Adrenal gland (tissue), 12 donors: ENCODE measurements around the gene VPS13D. TPM values are rescaled to one million over a fixed set of nuclear protein-coding genes. Genes with fewer than 3 reads are reported as not detected.

ENCODE experiments used
- DNase-seq, 7 donors: peaks; one replicate each; pipeline ENCODE4 v3.0.0-alpha.2; 2019 to 2020
- H3K27ac ChIP-seq, 5 donors: fragments of 200-600 bp; sonication (generic) in 4 of 5; 1 replicate in 3 of 5; 2 replicates in 2 of 5; pipeline versions ENCODE4 v1.5.1 to v1.8.0; 2016 to 2020; ENCODE audit warnings: mild to moderate bottlenecking in 1 of 5
- H3K27me3 ChIP-seq: fragments of 200-600 bp; 2 replicates; pipeline ENCODE4 v1.8.0; 2021
- H3K36me3 ChIP-seq, 2 donors: fragments of 200-600 bp; replicated peaks in 1 of 2; 1 replicate in 1 of 2; 2 replicates in 1 of 2; pipeline versions ENCODE4 v1.5.1 to v1.8.0; 2018 to 2022
- H3K4me1 ChIP-seq, 2 donors: fragments of 200-600 bp; replicated peaks in 1 of 2; 1 replicate in 1 of 2; 2 replicates in 1 of 2; pipeline versions ENCODE4 v1.5.1 to v1.8.0; 2018 to 2021
- H3K4me3 ChIP-seq, 4 donors: fragments of 200-600 bp; sonication (generic) in 3 of 4; one replicate each; pipeline ENCODE4 v1.5.1; 2016 to 2018
- H3K9me3 ChIP-seq, 3 donors: fragments of 200-600 bp; sonication (generic) in 1 of 3; replicated peaks in 1 of 3; 1 replicate in 2 of 3; 2 replicates in 1 of 3; pipeline versions ENCODE4 v1.5.1 to v1.8.0; 2016 to 2021
- CTCF ChIP-seq, 6 experiments: fragments of 450-650 bp in 4 of 6; fragments of 200-600 bp in 2 of 6; sonication (generic) in 1 of 6; IDR thresholded peaks; 1 replicate in 5 of 6; 2 replicates in 1 of 6; pipeline versions ENCODE4 v1.5.1 to v1.8.0; 2016 to 2021; ENCODE audit warnings: antibody characterized with exemption in 6 of 6, mild to moderate bottlenecking in 2 of 6, moderate library complexity in 1 of 6
- POLR2A ChIP-seq, 2 donors: fragments of 450-650 bp; IDR thresholded peaks; one replicate each; pipeline ENCODE4 v1.6.1; 2017; ENCODE audit warnings: antibody characterized with exemption in 2 of 2, mild to moderate bottlenecking in 2 of 2, moderate library complexity in 1 of 2
- WGBS, 4 donors: extraction: QIAGEN DNeasy Blood & Tissue Kit in 2 of 4; methylation state at CpG; one replicate each; pipeline versions ENCODE4 v1.1.5 to v1.1.7; 2013 to 2017; 5-methylcytosine and 5-hydroxymethylcytosine counted together
- intact Hi-C, 2 donors: fragments of 100-400 bp; cut with DNase I; formaldehyde crosslinking; loops; one replicate each; pipeline versions ENCODE4 v1.14.1 to v1.15.0; 2022 to 2023
- polyA plus RNA-seq, 3 donors: library from polyadenylated mRNA; stranded (reverse); fragments of 200-250 nt in 2 of 3; fragments of 350-450 nt in 1 of 3; fragmentation: Illumina TruSeq in 1 of 3; extraction: RNeasy Lipid Tissue Mini Kit (QIAGEN cat#74804) in 1 of 3; gene quantifications; one replicate each; pipeline ENCODE4 v1.2.3, GENCODE V29; 2013 to 2014
- total RNA-seq, 9 donors: library from RNA; depleted of rRNA in 4 of 9; stranded (reverse); fragments of >200 nt in 4 of 9; fragments of 120-200 nt in 1 of 9; fragmentation: NEBNext Ultra II Directional in 1 of 9; extraction: Animal tissue kit (Norgen Biotek cat#: 25700) in 1 of 9; gene quantifications; one replicate each; pipeline versions ENCODE4 v1.1.0 to v1.2.4, GENCODE V29; 2013 to 2023
- donor health status: healthy with polysubstance abuse.
- donor health status: Bipolar disorder and iron deficiency.
- donor health status: DM: yes; HTN: yes; CAD: no.
- donor health status: DM: no; HTN: no; CAD: no.
- donor health status: DM: no; HTN: no; CAD: no.
- donor health status: DM: yes; HTN: yes; CAD: no.

VPS13D gene
- total and polyA plus RNA-seq, 12 donors: 17.0 to 62.3 (median 39.9) TPM

DNA sequence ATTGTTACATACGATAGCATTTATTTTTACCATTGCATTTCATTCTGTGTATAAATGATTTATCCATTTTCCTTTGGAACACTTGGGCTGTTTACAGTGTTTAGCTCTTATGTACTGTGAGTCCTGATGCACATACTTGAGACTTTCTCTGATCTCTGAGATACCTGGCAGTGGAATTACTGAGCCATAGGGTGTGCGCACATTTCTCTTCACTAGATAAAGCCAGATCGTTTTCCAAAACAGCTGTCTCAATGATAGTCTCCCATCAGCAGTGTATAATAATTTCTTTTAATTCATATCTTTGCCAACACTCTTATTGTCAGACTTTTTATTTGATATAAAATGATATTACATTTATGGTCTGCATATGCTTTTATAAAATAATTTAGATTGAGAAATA, 66.2 kb downstream of the VPS13D start:
- DNase-seq: no peak
- Histone ChIP-seq H3K9me3 (no peaks in the 10 kb centered on the region), H3K4me3 (no peak overlapping the region), H3K27me3 (no peaks in the 10 kb centered on the region), H3K4me1 (no peaks in the 10 kb centered on the region), H3K27ac (no peak overlapping the region), H3K36me3 (peaks cover 0 to 44% of the 10 kb centered on the region in 2 donors)
- intact Hi-C loops: no loop called here
- WGBS, 4 donors: 87 to 94% (median 88%) methylated on average over 3 of the region's 3 CpGs
- TF ChIP-seq POLR2A (IDR thresholded peaks at IDR 0.05) (no peak), CTCF (IDR thresholded peaks at IDR 0.05) (no peak)

DNA sequence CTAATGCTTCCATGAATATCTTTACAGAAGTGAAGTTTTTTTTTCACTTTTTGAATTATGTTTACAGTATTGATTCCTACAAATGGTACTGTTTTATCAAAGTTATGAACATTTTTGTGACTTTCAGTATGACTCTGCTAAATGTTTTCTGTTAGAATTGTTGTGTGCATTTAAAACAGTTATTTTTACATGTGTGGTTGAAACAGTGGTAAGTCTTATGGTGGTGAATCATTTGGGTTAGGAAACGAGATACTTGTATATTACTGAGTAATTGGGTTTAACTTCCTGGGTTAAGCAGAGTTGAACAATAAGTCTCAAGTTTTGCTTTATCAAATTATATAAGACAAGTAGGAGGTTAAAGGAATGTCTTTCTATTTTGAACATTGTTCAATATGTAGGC, 66.8 kb downstream of the VPS13D start:
- no peaks in the 10 kb centered on the region for H3K9me3 ChIP-seq
- H3K27me3 ChIP-seq: no peaks in the 10 kb centered on the region
- 67 to 77% (median 71%) methylated on average over 1 of the region's 1 CpG for WGBS, 4 donors
- no peak for DNase-seq
- no peaks in the 10 kb centered on the region for H3K4me1 ChIP-seq
- TF ChIP-seq CTCF (IDR thresholded peaks at IDR 0.05) (no peak), POLR2A (IDR thresholded peaks at IDR 0.05) (no peak)
- no peak overlapping the region for H3K27ac ChIP-seq
- no peak overlapping the region for H3K4me3 ChIP-seq
- intact Hi-C loops: no loop called here
- peaks cover 0 to 42% of the 10 kb centered on the region in 2 donors for H3K36me3 ChIP-seq

DNA sequence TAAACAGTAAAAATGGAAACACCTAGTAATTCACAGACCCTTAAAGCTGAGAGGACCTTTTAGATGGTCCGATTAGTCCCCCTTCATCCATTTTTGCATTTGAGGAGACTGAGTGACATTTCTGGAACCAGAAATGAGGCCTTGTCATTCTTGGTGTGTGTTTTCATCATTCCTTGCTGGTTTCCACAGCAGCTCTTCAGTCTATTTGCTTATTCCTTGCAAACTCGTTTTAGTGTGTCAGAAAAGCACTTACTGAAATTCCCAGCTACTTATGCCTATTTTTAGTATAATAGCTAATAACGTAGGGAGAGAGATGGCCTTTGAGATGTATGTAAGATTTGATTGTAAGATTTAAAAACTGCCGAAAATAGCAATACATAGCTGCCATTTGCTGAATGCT, 70.9 kb downstream of the VPS13D start:
- TF ChIP-seq POLR2A (IDR thresholded peaks at IDR 0.05): no peak
- TF ChIP-seq CTCF (IDR thresholded peaks at IDR 0.05): no peak
- DNase-seq: no peak
- Histone ChIP-seq H3K27ac (no peak overlapping the region), H3K4me3 (no peak overlapping the region), H3K36me3 (peaks cover 0 to 24% of the 10 kb centered on the region in 2 donors), H3K4me1 (no peaks in the 10 kb centered on the region), H3K27me3 (no peaks in the 10 kb centered on the region), H3K9me3 (no peaks in the 10 kb centered on the region)
- 83 to 92% (median 87%) methylated on average over 4 of the region's 4 CpGs for WGBS, 4 donors
- intact Hi-C loops: no loop called here

DNA sequence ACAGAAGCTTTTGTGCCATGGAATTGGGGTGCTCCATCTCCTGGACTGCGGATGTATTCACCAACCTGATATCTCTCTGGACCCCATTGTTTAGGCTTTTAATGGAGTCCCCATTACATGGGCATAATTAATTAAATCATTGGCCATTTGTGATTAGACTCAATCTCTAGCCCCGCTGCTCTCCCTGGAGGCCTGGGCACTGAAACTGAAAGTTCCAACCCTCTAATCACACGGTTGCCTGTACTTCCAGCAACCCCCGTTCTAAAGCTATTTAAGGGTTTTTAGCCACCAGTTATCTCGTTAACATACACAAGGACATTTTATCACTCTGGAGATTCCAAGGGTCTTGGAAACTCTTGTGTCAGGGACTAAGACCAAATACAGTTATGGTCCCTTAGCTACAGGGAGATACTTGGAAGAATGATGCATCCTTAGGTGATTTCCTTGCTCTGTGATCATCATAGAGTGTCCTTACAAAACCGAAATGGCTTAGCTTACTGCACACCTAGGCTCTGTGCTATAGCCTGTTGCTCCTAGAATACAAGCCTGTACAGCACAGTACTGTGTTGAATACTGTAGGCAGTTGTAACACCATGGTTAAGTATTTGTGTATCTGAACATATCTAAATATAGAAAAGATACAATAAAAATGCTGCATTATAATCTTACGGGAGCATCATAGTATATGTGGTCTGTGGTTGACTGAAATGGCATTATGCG, 71.8 kb downstream of the VPS13D start:
- no peak for TF ChIP-seq POLR2A (IDR thresholded peaks at IDR 0.05)
- no peak for TF ChIP-seq CTCF (IDR thresholded peaks at IDR 0.05)
- Histone ChIP-seq H3K4me3 (no peak overlapping the region), H3K4me1 (no peaks in the 10 kb centered on the region), H3K9me3 (no peaks in the 10 kb centered on the region), H3K36me3 (peaks cover 0 to 29% of the 10 kb centered on the region in 2 donors), H3K27ac (no peak overlapping the region), H3K27me3 (no peaks in the 10 kb centered on the region)
- intact Hi-C loops: no loop called here
- no peak for DNase-seq
- whole genome bisulfite sequencing, 4 donors: 89 to 92% (median 91%) methylated on average over 8 of the region's 8 CpGs
